Stimulated activated naive CD4-positive, alpha-beta T cell (primary cell): ENCODE results near the gene FBN3.
A peak's percentile ranks its signal among the peaks of the same experiment; 100 is the strongest.

Experiments
- DNase-seq, 6 experiments: peaks; one replicate each; lab custom pipeline; 2025; lab: John Stamatoyannopoulos, UW

Gene FBN3

DNA sequence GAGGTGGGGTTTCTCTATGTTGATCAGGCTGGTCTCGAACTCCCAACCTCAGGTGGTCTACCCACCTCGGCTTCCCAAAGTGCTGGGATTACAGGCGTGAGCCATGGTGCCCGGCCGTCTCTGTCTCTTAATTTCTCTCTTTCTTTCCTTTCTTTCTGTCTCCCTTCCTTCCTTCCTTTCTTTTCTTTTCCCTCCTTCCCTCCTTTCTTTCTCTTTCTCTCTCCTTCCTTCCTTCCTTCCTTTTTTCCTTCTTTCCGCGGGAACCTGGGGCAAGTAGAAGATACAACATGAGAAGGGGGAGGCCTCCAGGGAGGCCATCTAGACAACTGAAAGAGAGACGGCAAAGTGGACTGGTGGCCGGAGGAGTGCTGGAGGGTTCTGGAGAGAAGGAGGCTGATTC, 128.7 kb downstream of the FBN3 start:
- no peak for DNase-seq

DNA sequence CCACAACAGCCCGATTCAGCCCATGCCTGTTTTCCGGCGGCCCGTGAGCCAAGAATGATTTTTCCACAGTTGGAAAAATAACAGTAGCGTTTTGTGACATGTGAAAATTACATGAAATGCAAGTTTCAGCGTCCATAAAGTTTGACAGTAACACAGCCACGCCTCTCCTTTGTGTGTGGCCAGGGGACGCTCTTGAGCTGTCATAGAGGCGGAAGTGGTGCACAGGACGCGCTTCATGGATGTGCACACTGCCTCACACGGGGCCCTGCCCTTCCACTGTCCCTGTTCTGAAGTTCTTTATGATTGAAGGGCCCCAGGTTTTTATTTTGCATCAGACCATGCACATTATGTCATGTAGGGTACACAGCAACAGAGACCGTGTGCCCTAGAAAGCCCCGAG, 131.6 kb downstream of the FBN3 start:
- DNase-seq: peak in 4 of 6 experiments; percentile 22 to 50 (median 29)
